ENCODE data around the gene SNX5. TPM values are rescaled to one million over a fixed set of nuclear protein-coding genes. Genes with fewer than 3 reads are reported as not detected.
A peak's percentile ranks its signal among the peaks of the same experiment; 100 is the strongest.

Gene SNX5
- total RNA-seq, 1 donor from 2014 or later, result 82.5 TPM

DNA sequence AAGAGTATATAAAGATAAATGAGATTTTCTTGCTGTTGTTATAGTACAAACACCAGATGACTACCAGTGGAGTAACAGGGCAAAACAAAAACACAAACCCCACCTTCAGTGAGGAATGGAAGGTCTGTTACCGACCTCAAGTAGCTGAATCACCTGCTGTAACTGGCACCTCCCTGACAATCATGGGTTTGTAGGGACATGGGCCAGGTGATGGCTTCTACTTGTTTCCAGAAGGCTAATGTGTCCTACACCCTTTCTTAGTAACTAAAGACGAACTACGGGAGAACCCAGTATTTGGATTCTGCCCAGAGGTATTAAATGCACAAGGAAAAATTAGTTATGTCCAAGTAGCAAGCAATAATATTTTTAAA is 26.8 kb downstream of the SNX5 start:
- Mint-ChIP-seq H3K36me3 (ENCODE audit: low read depth) (peaks cover 44% of the 10 kb centered on the region), H3K9me3 (ENCODE audit: low read depth) (no peaks in the 10 kb centered on the region), H3K27ac (ENCODE audit: unreplicated experiment) (no peak overlapping the region), H3K27me3 (ENCODE audit: low read depth) (no peaks in the 10 kb centered on the region), H3K4me1 (ENCODE audit: low read depth) (peaks cover 50% of the 10 kb centered on the region), H3K4me3 (ENCODE audit: unreplicated experiment) (no peak overlapping the region)
- no peak for DNase-seq (ENCODE audit: low spot score)
- TF ChIP-seq CTCF (IDR thresholded peaks at IDR 0.05), result no peak

- H3K9me3 Mint-ChIP-seq (ENCODE audit: low read depth), result no peaks in the 10 kb centered on the region
- H3K36me3 Mint-ChIP-seq (ENCODE audit: low read depth), result peaks cover 38% of the 10 kb centered on the region
- no peak for DNase-seq (ENCODE audit: low spot score)
- H3K27me3 Mint-ChIP-seq (ENCODE audit: low read depth), result no peaks in the 10 kb centered on the region
- peaks cover 55% of the 10 kb centered on the region for H3K4me1 Mint-ChIP-seq (ENCODE audit: low read depth)
- no peak for TF ChIP-seq CTCF (IDR thresholded peaks at IDR 0.05)
- H3K27ac Mint-ChIP-seq (ENCODE audit: unreplicated experiment), result peak overlapping the region; percentile 41
- no peak overlapping the region for H3K4me3 Mint-ChIP-seq (ENCODE audit: unreplicated experiment)
Observed at GRCh38 chr20:17941087-17941825, 27.3 kb downstream of the SNX5 start.

DNA sequence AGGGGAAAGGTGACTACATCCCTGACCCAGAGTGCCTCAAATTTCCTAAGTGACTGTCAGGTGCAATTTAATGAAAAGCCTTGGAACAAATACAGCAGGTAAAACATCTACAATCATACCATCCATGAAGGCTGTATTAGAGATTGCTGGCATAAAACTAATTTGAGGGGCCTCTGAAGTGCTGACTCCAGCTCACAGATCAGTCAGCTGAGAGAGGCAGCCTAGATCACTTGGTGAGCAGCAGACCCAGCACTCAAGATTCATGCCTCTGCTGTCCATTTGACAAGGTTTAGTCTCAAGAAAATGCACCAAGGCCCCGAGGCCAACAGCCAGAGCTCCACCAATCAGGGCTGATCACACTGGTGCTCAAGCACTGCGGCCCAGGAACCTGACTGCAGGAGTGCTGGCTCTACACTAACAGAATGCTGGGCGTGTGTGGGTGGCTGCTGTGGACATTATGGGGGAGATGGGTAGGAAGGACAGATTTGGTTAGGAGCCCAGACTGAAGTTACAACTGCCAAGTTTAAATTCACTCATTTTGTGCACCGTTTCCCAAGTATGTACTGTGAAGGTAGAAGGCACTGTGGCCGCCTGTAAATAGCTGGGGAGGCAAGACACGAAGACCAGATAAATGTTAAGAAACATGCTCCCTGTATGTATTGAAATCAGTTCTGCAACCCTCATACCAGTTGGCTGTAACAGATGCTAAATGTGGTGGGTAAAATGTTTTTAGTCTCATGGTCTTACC is 28.2 kb downstream of the SNX5 start:
- Mint-ChIP-seq H3K27ac (ENCODE audit: unreplicated experiment) (peak overlapping the region; percentile 99), H3K36me3 (ENCODE audit: low read depth) (peaks cover 34% of the 10 kb centered on the region), H3K9me3 (ENCODE audit: low read depth) (no peaks in the 10 kb centered on the region), H3K27me3 (ENCODE audit: low read depth) (no peaks in the 10 kb centered on the region), H3K4me1 (ENCODE audit: low read depth) (peaks cover 61% of the 10 kb centered on the region), H3K4me3 (ENCODE audit: unreplicated experiment) (no peak overlapping the region)
- TF ChIP-seq CTCF (IDR thresholded peaks at IDR 0.05), result no peak
- no peak for DNase-seq (ENCODE audit: low spot score)

DNA sequence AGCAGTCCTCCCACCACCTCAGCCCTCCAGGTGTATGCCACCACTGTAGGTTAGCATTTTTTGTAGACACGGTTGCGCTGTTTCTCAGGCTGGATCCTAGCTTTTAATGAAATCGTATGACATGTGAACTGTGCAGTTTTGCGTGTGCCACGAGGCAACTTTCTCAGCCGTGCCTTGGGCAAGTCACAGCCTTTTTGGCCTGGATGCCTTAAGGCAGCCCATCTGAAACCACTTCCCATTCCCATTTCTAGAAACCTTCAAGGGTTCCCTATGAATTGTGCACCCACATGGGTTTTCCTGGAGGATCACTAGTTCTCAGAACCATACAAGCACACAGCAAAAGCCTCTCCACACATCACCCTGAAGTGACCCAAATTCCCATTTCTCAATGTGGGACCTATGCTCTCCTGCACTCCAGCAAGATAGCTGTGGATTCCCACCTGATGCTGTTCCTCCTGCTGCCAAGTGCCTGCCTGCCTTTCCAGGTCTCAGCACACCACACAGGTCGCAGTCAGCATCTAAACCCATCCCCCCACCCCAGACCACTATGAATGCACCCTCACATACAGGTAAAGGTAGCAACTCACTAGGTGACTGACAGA is 28.9 kb downstream of the SNX5 start:
- no peaks in the 10 kb centered on the region for H3K9me3 Mint-ChIP-seq (ENCODE audit: low read depth)
- peaks cover 68% of the 10 kb centered on the region for H3K4me1 Mint-ChIP-seq (ENCODE audit: low read depth)
- no peaks in the 10 kb centered on the region for H3K27me3 Mint-ChIP-seq (ENCODE audit: low read depth)
- no peak overlapping the region for H3K4me3 Mint-ChIP-seq (ENCODE audit: unreplicated experiment)
- DNase-seq (ENCODE audit: low spot score), result no peak
- peaks cover 28% of the 10 kb centered on the region for H3K36me3 Mint-ChIP-seq (ENCODE audit: low read depth)
- no peak for TF ChIP-seq CTCF (IDR thresholded peaks at IDR 0.05)
- peak overlapping the region; percentile 99 for H3K27ac Mint-ChIP-seq (ENCODE audit: unreplicated experiment)

- Mint-ChIP-seq H3K4me3 (ENCODE audit: unreplicated experiment) (no peak overlapping the region), H3K9me3 (ENCODE audit: low read depth) (no peaks in the 10 kb centered on the region), H3K27ac (ENCODE audit: unreplicated experiment) (peak overlapping the region; percentile 99), H3K36me3 (ENCODE audit: low read depth) (peaks cover 27% of the 10 kb centered on the region), H3K4me1 (ENCODE audit: low read depth) (peaks cover 74% of the 10 kb centered on the region), H3K27me3 (ENCODE audit: low read depth) (no peaks in the 10 kb centered on the region)
- TF ChIP-seq CTCF (IDR thresholded peaks at IDR 0.05), result peak; percentile 90
- DNase-seq (ENCODE audit: low spot score), result no peak
Observed at GRCh38 chr20:17938871-17939619, 29.5 kb downstream of the SNX5 start.

Measured in chondrocyte (in vitro differentiated cells).